GM10847 (cell line): ENCODE data around the gene DDX41.

Source experiments
- POLR2A ChIP-seq: IDR thresholded peaks from 2 replicates; pipeline ENCODE4 v1.6.1; 2011; ENCODE audit not compliant: insufficient read length; ENCODE audit errors: extremely low read depth

The DDX41 gene

GRCh38 chr5:177540438-177540837 is 23.7 kb upstream of the DDX41 start:
- no peak for TF ChIP-seq POLR2A

- no peak for TF ChIP-seq POLR2A
Measured at GRCh38 chr5:177539411-177539810, 22.6 kb upstream of the DDX41 start.

GRCh38 chr5:177538876-177539275 is 22.1 kb upstream of the DDX41 start:
- no peak for TF ChIP-seq POLR2A

- no peak for TF ChIP-seq POLR2A
Measured at GRCh38 chr5:177537389-177538361, 20.9 kb upstream of the DDX41 start.

- TF ChIP-seq POLR2A = no peak
Measured at GRCh38 chr5:177536386-177536785, 19.6 kb upstream of the DDX41 start.

- no peak for TF ChIP-seq POLR2A
Measured at GRCh38 chr5:177535125-177535524, 18.4 kb upstream of the DDX41 start.

- no peak for TF ChIP-seq POLR2A
Measured at GRCh38 chr5:177531209-177531940, 14.6 kb upstream of the DDX41 start.

GRCh38 chr5:177530638-177531037 is 13.9 kb upstream of the DDX41 start:
- no peak for TF ChIP-seq POLR2A

- TF ChIP-seq POLR2A = no peak
Measured at GRCh38 chr5:177529247-177530203, 12.8 kb upstream of the DDX41 start.

GRCh38 chr5:177528631-177529030 is 11.9 kb upstream of the DDX41 start:
- no peak for TF ChIP-seq POLR2A

GRCh38 chr5:177527595-177527994 is 10.8 kb upstream of the DDX41 start:
- TF ChIP-seq POLR2A = no peak

GRCh38 chr5:177526791-177527190 is 10.0 kb upstream of the DDX41 start:
- TF ChIP-seq POLR2A = no peak

GRCh38 chr5:177526191-177526590 is 9.4 kb upstream of the DDX41 start:
- no peak for TF ChIP-seq POLR2A

GRCh38 chr5:177524941-177525655 is 8.3 kb upstream of the DDX41 start:
- TF ChIP-seq POLR2A = no peak
